ENCODE results near the gene EXOC3.

- no peak for TF ChIP-seq YY1 (IDR thresholded peaks at IDR 0.05; ENCODE audit: insufficient read depth, insufficient read length)
- TF ChIP-seq ZNF274 (IDR thresholded peaks at IDR 0.05; ENCODE audit: low read depth, low read length), result no peak
Observed at GRCh38 chr5:444226-444625, 1.2 kb downstream of the EXOC3 start.

Data from NT2/D1 (cell line).